ENCODE results near the gene ADAMTS4. TPM values are rescaled to one million over a fixed set of nuclear protein-coding genes. Genes with fewer than 3 reads are reported as not detected.

The ADAMTS4 gene, protein sequence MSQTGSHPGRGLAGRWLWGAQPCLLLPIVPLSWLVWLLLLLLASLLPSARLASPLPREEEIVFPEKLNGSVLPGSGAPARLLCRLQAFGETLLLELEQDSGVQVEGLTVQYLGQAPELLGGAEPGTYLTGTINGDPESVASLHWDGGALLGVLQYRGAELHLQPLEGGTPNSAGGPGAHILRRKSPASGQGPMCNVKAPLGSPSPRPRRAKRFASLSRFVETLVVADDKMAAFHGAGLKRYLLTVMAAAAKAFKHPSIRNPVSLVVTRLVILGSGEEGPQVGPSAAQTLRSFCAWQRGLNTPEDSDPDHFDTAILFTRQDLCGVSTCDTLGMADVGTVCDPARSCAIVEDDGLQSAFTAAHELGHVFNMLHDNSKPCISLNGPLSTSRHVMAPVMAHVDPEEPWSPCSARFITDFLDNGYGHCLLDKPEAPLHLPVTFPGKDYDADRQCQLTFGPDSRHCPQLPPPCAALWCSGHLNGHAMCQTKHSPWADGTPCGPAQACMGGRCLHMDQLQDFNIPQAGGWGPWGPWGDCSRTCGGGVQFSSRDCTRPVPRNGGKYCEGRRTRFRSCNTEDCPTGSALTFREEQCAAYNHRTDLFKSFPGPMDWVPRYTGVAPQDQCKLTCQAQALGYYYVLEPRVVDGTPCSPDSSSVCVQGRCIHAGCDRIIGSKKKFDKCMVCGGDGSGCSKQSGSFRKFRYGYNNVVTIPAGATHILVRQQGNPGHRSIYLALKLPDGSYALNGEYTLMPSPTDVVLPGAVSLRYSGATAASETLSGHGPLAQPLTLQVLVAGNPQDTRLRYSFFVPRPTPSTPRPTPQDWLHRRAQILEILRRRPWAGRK
- 0.02 TPM in 1 of 5 replicates, not detected in the others for total RNA-seq (2022; extraction: Qiagen RNA extraction)

DNA sequence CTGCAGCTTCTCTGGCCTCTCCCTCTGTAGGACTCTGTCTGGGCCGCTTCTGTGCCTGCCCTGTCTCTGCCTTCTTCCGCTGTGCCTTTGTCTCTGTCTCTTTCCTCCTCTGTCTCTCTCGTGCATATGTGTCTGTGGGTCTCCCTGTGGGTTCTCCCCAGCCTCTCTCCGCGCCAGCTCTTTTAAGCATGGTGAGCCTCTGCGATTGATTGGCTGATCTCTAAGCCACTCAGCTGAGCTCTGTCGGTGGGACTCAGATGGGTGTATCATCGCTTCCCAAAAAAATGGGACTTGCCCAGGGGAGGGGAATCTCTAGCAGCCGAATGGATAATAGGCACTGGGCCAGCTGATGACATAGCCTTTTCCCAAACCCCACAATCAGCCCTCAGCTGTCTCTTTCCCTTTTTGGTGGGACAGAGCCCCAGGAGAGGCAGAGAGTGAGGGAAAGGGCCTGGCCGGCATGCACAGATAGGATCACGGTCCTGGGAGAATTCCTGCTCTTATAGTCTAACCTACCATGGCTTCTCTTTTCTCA lies at the start of gene ADAMTS4:
ADAMTS4 (minus strand) TSS at position 158 of the 535 bp plus-strand sequence. CDS start 427 bp downstream, outside the sequence.

DNA sequence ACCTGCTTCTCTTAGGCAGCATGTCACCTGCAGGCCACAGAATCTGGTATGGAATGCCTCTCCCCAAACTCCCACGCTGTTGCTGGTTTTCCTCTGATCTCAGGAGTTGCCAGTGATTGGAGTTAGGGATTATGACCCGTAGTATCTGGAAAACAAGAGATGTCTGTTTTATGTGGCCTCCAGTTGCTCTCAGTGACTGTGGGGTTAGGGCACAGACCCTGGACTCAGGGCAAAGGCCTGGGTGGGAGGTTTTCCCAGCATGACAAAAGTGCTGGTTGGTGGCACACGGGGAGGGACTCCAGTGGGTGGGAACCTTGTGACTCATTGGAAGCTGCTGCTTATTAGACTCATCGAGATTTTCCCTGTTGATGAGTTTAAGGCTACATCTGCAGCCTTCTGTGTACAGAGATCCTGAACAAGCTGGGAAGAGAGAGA lies 39.2 kb upstream of the ADAMTS4 start, which contains the start of gene NR1I3:
NR1I3 (minus strand) TSS at position 165 of the 435 bp plus-strand sequence. CDS start 1,638 bp downstream, outside the sequence.

DNA sequence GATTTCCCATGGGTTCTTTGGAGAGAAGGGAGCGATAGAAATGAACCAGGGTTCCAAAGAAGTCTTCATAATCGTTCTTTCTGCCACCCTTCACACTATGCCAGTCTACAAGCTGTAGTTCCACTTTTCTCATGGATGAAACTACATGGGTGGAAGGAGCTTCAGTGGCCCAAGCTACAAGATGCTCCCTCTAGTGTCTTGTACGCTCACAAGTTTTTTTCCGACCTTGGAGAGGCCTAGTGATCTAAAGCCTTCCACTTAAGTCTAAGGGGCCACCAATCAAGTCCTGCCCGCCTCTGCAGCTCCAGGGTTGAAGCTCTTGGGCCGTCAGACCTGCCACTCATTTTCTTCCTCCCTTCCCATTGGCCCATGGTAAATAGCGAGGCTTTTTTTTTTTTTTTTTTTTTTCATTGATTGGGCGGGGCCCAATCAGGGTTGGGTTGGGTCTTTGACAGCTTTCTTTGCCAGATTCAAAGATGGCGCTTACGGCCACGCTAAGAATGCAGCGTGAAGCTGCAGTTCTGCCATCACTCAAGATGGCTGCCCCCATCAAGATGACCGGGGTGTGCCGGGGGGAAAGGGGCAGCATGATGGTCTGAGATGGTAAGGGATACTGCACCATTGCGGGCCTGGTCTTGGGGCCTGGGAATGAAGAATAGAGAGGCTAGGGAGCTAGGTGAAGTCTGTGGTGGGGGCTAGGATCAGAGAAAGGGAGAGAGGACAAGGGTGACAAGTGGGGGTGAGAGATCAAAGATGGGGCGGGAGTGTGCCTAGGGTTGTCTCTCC lies 26.9 kb upstream of the ADAMTS4 start, which contains the start of gene TOMM40L:
TOMM40L (plus strand) TSS at position 527 of the 786 bp plus-strand sequence. CDS start 430 bp downstream, outside the sequence.

DNA sequence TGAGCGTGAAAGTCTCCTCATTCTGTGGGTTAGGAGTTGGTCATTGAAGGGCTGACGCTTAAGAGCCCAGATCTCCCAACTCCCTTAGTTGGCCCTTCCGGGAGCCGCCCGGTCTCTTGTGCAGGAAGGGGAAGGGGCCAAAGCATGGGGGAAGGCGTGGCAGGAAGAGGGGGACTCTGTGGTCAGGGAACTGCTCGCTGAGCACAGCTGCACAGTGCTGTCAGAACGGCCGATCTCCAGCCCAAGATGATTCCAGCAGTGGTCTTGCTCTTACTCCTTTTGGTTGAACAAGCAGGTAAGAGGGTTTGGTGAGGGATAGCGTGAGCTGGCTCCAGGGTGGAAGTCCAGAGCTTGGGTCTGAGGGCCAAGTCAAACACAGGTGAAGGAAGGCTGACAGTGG lies 16.2 kb upstream of the ADAMTS4 start, which contains the start of gene FCER1G:
FCER1G (plus strand) TSS at position 220 of the 400 bp plus-strand sequence; CDS start at position 247, 27 bp downstream.

DNA sequence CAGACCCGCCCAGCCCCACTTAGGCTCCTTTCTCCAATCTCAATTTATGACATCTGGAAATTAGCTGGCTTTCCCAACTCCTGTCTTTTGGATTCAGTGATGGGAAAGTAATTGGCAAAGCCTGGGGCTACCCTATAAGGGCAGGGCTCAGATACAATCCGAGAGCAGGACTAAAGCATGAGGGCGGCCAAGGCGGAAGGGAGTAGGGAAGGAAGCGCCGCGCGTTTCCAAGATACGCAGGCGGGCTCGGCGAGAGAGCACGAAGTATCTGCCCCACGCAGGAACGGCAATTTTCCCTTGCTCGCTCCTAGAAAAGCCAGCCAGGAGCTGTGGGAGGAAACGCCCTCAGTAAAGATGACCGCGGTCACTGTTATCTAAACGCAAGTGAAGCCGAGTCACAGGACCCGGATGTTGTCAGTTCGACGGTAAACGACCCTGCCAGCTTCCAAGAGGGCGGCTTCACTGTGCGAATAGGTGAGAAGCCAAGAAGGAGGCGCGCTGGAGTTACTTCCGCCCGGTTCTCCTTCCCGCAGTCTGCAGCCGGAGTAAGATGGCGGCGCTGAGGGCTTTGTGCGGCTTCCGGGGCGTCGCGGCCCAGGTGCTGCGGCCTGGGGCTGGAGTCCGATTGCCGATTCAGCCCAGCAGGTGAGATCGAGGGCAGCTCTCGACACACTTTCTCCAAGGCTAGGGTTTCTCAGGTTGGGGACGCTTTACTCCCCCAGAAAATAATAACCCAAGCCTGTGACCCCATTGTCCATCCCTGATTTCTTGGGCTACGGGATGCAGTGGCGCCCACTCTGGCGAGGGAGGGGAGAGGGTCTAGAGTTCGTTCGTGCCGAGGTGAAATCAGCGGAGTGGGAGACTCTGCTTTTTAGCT lies 3.2 kb upstream of the ADAMTS4 start, which contains the start of gene NDUFS2:
NDUFS2 (plus strand) TSS at position 532 of the 877 bp plus-strand sequence; CDS start at position 551, 19 bp downstream.

DNA sequence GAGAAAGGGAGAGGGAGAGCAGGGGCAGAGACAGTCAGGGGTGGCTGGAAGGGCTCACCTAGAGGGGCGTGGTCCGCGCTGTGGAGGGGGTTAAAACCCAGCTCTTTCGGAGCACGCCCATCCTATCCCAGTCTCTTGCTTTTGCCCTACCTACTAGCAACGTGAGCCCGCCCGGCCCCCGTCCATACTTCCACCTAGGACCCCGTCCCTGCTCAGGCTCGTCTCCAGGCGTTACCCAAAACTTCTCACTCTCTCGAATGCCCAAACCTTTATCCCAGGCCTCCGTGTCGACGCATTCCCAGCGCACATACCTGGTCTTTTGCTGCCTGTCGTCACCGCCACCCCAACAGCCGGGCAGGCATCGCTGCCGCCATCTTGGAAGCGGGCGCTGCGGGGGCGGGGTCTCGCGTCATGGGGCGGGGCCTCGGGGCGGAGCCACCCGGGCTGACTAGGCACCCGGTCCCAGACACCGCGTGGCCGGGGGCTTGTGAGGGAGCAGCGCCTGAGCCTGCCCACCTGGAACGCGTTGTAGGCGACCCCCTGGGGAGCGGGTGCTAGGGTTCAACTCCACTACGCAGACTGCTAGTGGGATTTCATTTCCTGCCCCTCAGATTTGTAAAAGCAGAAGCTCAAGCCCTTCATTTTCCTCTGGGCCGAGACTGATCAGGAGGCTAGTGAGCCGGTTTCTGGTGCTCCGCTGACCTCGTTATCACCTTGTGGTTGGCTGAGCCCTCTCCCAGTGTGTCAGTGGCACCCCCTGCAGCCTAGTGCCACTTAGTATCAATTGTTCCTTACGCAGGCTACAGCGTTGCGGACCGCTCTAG lies 21.5 kb downstream of the ADAMTS4 start, which contains the start of gene B4GALT3:
B4GALT3 (minus strand) TSS at position 396 of the 824 bp plus-strand sequence. CDS start 1,447 bp downstream, outside the sequence.

DNA sequence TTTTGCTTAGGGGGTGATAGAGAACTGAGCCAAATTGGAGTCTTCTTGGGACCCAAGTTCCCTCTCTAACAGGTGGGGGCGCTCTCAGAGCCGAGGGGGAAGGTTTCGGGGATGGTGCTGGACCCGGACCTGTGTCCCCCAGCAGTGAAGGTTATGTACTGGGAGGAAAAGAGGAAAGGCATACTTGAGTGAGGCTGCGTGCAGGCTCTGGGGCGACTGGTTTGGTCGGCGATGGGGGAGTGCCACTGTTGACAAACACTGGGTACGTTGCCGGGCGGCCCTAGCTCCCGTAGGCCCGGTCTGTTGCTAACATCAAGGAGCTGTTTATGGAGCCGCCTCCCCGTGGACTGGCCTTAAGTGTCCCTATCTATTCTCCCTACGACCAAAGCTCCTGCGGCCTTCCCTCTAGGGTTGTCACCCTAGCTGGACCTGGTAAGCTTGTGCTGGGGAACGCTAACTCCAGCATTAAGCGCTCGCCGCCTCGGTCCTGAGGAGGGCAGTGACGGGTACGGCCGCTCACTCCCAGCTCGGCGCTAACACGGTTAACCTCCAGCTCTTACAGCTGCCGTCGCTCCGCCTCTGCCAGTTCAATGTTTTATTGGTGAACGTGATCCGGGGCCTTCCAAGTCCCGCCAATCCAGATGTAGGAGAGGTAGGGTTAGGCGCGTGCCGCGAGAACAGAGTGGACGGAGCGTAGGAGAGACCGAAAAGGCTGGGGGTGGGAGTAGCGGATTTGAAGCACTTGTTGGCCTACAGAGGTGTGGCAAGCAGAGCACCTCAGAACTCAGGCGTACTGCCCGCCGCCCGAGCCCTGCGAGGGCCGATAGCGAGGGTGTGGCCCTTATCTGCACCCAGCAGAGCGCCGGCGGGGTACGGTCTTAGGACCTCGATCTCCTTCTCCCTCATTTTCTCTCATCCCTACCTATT lies 32.8 kb downstream of the ADAMTS4 start, which contains the start of gene PPOX:
PPOX (plus strand) TSS at position 685 of the 927 bp plus-strand sequence. CDS start 422 bp downstream, outside the sequence.

DNA sequence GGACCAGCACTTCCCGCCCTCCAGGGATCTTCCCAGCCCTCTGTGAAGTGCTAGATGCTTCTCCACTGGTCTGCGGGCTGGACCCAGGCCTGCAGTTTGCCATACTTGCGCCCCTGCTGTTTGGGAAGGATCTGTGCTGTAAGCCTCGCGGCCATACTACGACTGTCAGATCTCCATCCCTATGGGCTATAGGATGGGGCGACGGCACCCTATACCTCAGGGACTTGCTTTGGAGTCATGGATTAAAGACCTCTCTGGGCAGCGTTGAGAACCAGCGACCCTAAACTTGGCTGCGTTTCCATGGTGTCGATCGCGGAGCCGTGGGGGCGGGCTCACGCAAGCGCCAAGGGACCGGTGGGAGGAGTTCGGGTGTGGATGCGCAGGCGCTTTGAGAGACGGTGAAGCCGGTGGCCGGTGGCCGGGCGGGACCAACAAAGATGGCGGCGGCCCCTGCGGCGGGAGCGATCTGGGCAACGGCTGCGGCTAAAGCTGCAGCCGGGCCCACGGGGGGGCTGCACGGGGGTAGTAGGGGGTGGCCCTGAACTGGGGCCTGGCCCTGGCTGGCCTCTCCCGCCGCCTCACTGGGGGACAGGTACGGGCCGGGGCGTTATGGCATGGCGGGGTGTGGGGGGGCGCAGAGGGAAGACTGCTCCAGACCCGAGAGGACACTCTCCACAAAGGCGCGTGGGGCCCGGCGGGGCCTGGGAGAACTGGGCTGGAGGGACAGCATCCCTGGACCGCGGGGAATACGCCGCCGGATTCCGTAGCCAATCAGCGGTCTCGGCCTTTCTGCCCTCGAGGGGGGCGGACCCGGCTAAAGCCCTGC lies 39.6 kb downstream of the ADAMTS4 start, which contains the start of gene USP21:
USP21 (plus strand) TSS at position 414 of the 826 bp plus-strand sequence. CDS start 1,141 bp downstream, outside the sequence.

DNA sequence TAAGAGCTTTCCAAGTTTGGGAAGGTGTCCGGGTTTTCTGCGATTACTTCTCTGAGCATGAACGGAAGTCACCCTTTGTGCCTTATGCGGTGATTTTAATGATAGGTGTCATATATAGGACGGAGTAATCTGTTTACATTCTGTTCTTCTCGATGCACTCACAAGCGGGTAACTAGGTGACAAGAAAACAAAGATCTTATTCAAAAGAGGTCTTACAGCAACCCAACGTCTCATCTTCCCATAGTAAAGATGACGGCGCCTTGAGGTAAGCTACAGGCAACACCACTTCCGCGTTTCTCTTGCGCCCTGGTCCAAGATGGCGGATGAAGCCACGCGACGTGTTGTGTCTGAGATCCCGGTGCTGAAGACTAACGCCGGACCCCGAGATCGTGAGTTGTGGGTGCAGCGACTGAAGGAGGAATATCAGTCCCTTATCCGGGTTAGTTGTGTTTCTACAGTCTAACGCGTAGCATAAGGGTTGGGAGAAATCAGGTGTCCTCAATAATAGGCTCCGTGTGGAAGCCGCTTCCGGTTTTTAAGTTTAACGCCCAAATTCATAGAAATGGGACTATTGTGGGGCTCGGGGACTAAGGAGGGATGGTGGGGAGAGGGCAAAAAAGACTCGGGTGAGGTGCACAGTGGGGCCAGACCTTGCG lies 45.0 kb downstream of the ADAMTS4 start, which contains the start of gene UFC1:
UFC1 (plus strand) TSS at position 297 of the 656 bp plus-strand sequence; CDS start at position 317, 20 bp downstream.

Other genes starting within 250 kb of the ADAMTS4 start
- 0.55 to 0.85 TPM (median 0.62 TPM) in 5 replicates for gene ITLN2, start 244.2 kb downstream of the ADAMTS4 start, total RNA-seq (2022; extraction: Qiagen RNA extraction)
- 50.8 to 59.9 TPM (median 55.2 TPM) in 5 replicates for gene F11R, start 177.9 kb downstream of the ADAMTS4 start, total RNA-seq (2022; extraction: Qiagen RNA extraction)
- gene TSTD1, start 160.1 kb downstream of the ADAMTS4 start, total RNA-seq (2022; extraction: Qiagen RNA extraction) = 0.25 TPM in 2 of 5 replicates, not detected in the others
- 44.5 to 55.8 TPM (median 49.0 TPM) in 5 replicates for gene USF1, start 153.1 kb downstream of the ADAMTS4 start, total RNA-seq (2022; extraction: Qiagen RNA extraction)
- gene ARHGAP30, start 129.2 kb downstream of the ADAMTS4 start, total RNA-seq (2022; extraction: Qiagen RNA extraction) = 0.06 to 0.14 TPM (median 0.07 TPM) in 5 replicates
- 1.5 to 2.2 TPM (median 1.9 TPM) in 5 replicates for gene NECTIN4, start 109.5 kb downstream of the ADAMTS4 start, total RNA-seq (2022; extraction: Qiagen RNA extraction)
- 1.0 to 2.7 TPM (median 1.5 TPM) in 5 replicates for gene KLHDC9, start 100.7 kb downstream of the ADAMTS4 start, total RNA-seq (2022; extraction: Qiagen RNA extraction)
- gene PFDN2, start 81.0 kb downstream of the ADAMTS4 start, total RNA-seq (2022; extraction: Qiagen RNA extraction) = 95.5 to 125 TPM (median 108 TPM) in 5 replicates
- 29.0 to 32.1 TPM (median 29.6 TPM) in 5 replicates for gene NIT1, start 80.9 kb downstream of the ADAMTS4 start, total RNA-seq (2022; extraction: Qiagen RNA extraction)
- gene DEDD, start 66.4 kb downstream of the ADAMTS4 start, total RNA-seq (2022; extraction: Qiagen RNA extraction) = 29.6 to 36.1 TPM (median 32.2 TPM) in 5 replicates
- gene UFC1, start 45.1 kb downstream of the ADAMTS4 start, total RNA-seq (2022; extraction: Qiagen RNA extraction) = 81.6 to 150 TPM (median 92.8 TPM) in 5 replicates
- gene USP21, start 39.6 kb downstream of the ADAMTS4 start, total RNA-seq (2022; extraction: Qiagen RNA extraction) = 16.9 to 25.7 TPM (median 21.1 TPM) in 5 replicates
- 12.2 to 19.4 TPM (median 15.1 TPM) in 5 replicates for gene PPOX, start 32.6 kb downstream of the ADAMTS4 start, total RNA-seq (2022; extraction: Qiagen RNA extraction)
- gene B4GALT3, start 21.5 kb downstream of the ADAMTS4 start, total RNA-seq (2022; extraction: Qiagen RNA extraction) = 20.4 to 27.7 TPM (median 25.8 TPM) in 5 replicates
- 77.6 to 93.0 TPM (median 83.3 TPM) in 5 replicates for gene NDUFS2, start 3.3 kb upstream of the ADAMTS4 start, total RNA-seq (2022; extraction: Qiagen RNA extraction)
- gene FCER1G, start 16.2 kb upstream of the ADAMTS4 start, total RNA-seq (2022; extraction: Qiagen RNA extraction) = 0.28 to 0.54 TPM (median 0.34 TPM) in 3 of 5 replicates, not detected in the others
- not detected in 5 replicates for gene APOA2, start 24.6 kb upstream of the ADAMTS4 start, total RNA-seq (2022; extraction: Qiagen RNA extraction)
- 10.0 to 12.8 TPM (median 11.8 TPM) in 5 replicates for gene TOMM40L, start 27.0 kb upstream of the ADAMTS4 start, total RNA-seq (2022; extraction: Qiagen RNA extraction)
- not detected in 5 replicates for gene NR1I3, start 39.1 kb upstream of the ADAMTS4 start, total RNA-seq (2022; extraction: Qiagen RNA extraction)
- gene PCP4L1, start 59.7 kb upstream of the ADAMTS4 start, total RNA-seq (2022; extraction: Qiagen RNA extraction) = not detected in 5 replicates
- gene MPZ, start 110.9 kb upstream of the ADAMTS4 start, total RNA-seq (2022; extraction: Qiagen RNA extraction) = 0.09 to 0.43 TPM (median 0.27 TPM) in 4 of 5 replicates, not detected in the other
- gene SDHC, start 115.3 kb upstream of the ADAMTS4 start, total RNA-seq (2022; extraction: Qiagen RNA extraction) = 236 to 250 TPM (median 242 TPM) in 5 replicates
- 0.19 to 0.32 TPM (median 0.24 TPM) in 3 of 5 replicates, not detected in the others for gene CFAP126, start 168.8 kb upstream of the ADAMTS4 start, total RNA-seq (2022; extraction: Qiagen RNA extraction)